ENCODE measurements around the gene OAT.

- TF ChIP-seq CTCF (IDR thresholded peaks at IDR 0.05) (no peak), POLR2A (IDR thresholded peaks at IDR 0.05) (no peak)
These were observed 69.9 kb downstream of the OAT start for GRCh38 chr10:124348801-124349200.
